Measurements from ENCODE around the gene CDO1. TPM values are rescaled to one million over a fixed set of nuclear protein-coding genes. Genes with fewer than 3 reads are reported as not detected.
"Not testable (repeated sequence)": the region's sequence is repeated elsewhere in the genome, so short reads cannot be mapped to it uniquely, and the experiment has no call there.

Gene CDO1
- total RNA-seq, 1 donor, result 7.0 TPM

GRCh38 chr5:115809946-115810345 lies 6.5 kb downstream of the CDO1 start:
- H3K4me3 ChIP-seq (ENCODE audit: low read depth, low read length), result no peak overlapping the region
- TF ChIP-seq CTCF (IDR thresholded peaks at IDR 0.05; ENCODE audit: insufficient read depth, low read length), result no peak
- no peak for DNase-seq (ENCODE audit: low read depth)

- DNase-seq (ENCODE audit: low read depth); H3K4me3 ChIP-seq (ENCODE audit: low read depth, low read length): not testable (repeated sequence)
Observed at GRCh38 chr5:115808066-115808465, 8.4 kb downstream of the CDO1 start.

DNA sequence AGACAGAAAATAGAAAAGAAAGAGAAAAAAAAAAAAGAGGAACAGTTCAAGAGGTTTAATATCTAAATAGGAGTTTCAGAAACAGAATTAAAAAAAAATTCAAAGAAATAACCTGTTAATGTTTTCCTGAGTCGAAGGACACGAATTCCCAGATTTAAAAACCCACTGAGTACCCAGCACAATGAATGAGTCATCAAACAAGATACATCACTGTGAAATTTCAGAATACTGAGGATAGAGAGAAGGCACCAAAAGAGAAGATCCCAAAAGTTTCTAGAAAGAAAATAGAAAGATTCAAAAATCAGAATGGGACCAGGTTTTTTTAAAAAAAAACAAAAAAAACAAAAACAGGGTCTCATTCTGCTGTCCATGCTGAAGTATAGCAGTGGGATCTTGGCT lies 8.8 kb downstream of the CDO1 start:
- no peak for TF ChIP-seq CTCF (IDR thresholded peaks at IDR 0.05; ENCODE audit: insufficient read depth, low read length)
- H3K4me3 ChIP-seq (ENCODE audit: low read depth, low read length), result no peak overlapping the region
- DNase-seq (ENCODE audit: low read depth), result no peak

- TF ChIP-seq CTCF (IDR thresholded peaks at IDR 0.05; ENCODE audit: insufficient read depth, low read length), result no peak
- no peak for DNase-seq (ENCODE audit: low read depth)
Observed at GRCh38 chr5:115806986-115807653, 9.3 kb downstream of the CDO1 start.

DNA sequence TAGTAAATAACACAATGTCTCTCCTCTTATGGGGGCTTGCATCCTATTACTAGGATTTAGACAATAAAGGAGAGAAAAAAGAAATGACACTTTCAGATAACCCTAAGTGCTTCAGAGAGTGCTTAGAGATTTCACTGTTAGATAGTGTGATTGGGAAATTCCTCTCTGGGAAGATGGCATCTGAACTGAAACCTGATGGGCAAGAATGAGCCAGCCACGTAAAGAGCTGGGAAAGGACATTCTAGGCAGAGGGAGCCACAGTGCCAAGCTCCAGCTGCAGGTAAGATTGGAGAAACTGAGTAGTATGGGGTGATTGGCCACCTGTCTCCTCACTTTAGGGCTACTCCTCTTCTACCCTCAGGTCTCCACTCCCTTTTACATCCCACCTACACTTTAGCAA lies 14.5 kb downstream of the CDO1 start:
- no peak for DNase-seq (ENCODE audit: low read depth)
- no peak for TF ChIP-seq CTCF (IDR thresholded peaks at IDR 0.05; ENCODE audit: insufficient read depth, low read length)
- H3K4me3 ChIP-seq (ENCODE audit: low read depth, low read length), result no peak overlapping the region

More at GRCh38 chr5:115806986-115807653, 9.3 kb downstream of the CDO1 start:
- no peak overlapping the region for H3K4me3 ChIP-seq (ENCODE audit: low read depth, low read length)

DNA sequence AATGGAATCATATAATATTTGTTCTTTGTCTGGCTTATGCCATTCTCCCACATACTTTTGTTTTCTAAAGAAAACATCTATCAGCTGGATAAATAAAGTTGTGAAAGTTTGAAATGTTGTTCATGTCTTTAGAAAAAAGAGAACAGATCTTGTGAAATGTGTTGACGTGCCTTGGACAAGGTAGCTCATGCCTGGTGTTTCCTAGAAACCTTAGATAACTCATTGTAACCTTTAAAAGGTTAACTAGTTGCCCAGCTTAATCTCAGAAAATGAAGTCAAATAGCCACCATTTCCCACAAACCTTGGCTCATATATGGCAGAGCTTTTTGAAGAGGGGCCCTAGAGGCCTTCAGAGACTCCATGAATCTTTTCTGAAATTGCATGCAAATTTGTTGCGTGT lies 15.3 kb downstream of the CDO1 start:
- no peak overlapping the region for H3K4me3 ChIP-seq (ENCODE audit: low read depth, low read length)

DNA sequence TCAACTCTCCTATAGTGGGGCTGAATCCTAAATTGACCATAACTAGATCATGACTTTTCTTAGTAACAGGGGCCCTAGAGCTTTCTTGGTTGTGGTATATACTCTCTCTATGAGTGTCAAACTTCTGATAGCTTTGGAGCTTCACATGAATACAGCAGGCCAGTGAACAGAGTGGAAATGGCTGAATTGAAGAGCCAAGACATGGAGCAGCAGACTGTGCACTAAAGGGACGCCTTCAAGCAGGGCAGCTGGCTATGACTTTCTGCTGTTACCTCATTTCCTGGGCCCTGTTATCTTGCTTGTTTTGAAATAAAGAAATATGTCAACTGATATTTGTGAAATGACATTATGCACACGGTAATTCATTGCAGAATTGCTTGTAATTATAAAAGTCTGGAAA lies 16.4 kb downstream of the CDO1 start:
- H3K4me3 ChIP-seq (ENCODE audit: low read depth, low read length), result no peak overlapping the region
- TF ChIP-seq CTCF (IDR thresholded peaks at IDR 0.05; ENCODE audit: insufficient read depth, low read length), result no peak
- no peak for DNase-seq (ENCODE audit: low read depth)

More for the DNA sequence above, 15.3 kb downstream of the CDO1 start:
- TF ChIP-seq CTCF (IDR thresholded peaks at IDR 0.05; ENCODE audit: insufficient read depth, low read length), result no peak
- no peak for DNase-seq (ENCODE audit: low read depth)
